Keratinocyte (primary cell): ENCODE results near the gene AOPEP. TPM values are rescaled to one million over a fixed set of nuclear protein-coding genes. Genes with fewer than 3 reads are reported as not detected.

Experiments
- DNase-seq: peaks from one replicate; pipeline ENCODE4 v3.0.0-alpha.2; 2011; ENCODE audit warnings: low read depth, missing footprints, low spot score
- FAIRE-seq: peaks from 2 replicates; lab custom pipeline; 2011; peaks lifted over from hg19 to GRCh38; lab: Jason Lieb, UNC
- H2AFZ ChIP-seq: 2 replicates; pipeline ENCODE4 v1.6.0; 2012; ENCODE audit warnings: low read length, control low read depth, inconsistent platforms; ENCODE audit not compliant: control insufficient read depth
- H3K27ac ChIP-seq: 2 replicates; pipeline ENCODE4 v1.5.1; 2011; ENCODE audit warnings: low read length; ENCODE audit not compliant: control insufficient read depth, insufficient read depth
- H3K27me3 ChIP-seq: 3 replicates; pipeline ENCODE4 v1.6.0; 2011; ENCODE audit warnings: low read length; ENCODE audit not compliant: control insufficient read depth, insufficient read depth; ENCODE audit errors: extremely low read depth
- H3K36me3 ChIP-seq, 2 experiments: 2 replicates in 1 of 2; 3 replicates in 1 of 2; pipeline ENCODE4 v1.5.1; 2011; ENCODE audit warnings: low read length in 2 of 2, mild to moderate bottlenecking in 1 of 2; ENCODE audit not compliant: control insufficient read depth in 2 of 2, insufficient read depth in 2 of 2; ENCODE audit errors: extremely low read depth in 1 of 2
- H3K4me1 ChIP-seq: 3 replicates; pipeline ENCODE4 v1.5.1; 2011; ENCODE audit warnings: low read length; ENCODE audit not compliant: control insufficient read depth, insufficient read depth; ENCODE audit errors: extremely low read depth
- H3K4me2 ChIP-seq: 3 replicates; pipeline ENCODE4 v1.6.0; 2011; ENCODE audit warnings: low read depth, low read length; ENCODE audit not compliant: control insufficient read depth, insufficient read depth; ENCODE audit errors: extremely low read depth
- H3K4me3 ChIP-seq, 3 experiments: fragments of 200-600 bp in 1 of 3; sonication (generic) in 1 of 3; 2 replicates in 2 of 3; 3 replicates in 1 of 3; pipeline ENCODE4 v1.5.1; 2011 to 2016; ENCODE audit warnings: low read length in 3 of 3, mild to moderate bottlenecking in 3 of 3, control low read depth in 2 of 3, inconsistent platforms in 1 of 3, low read depth in 1 of 3, mixed read lengths in 1 of 3, mixed run types in 1 of 3, moderate library complexity in 1 of 3; ENCODE audit not compliant: control insufficient read depth in 2 of 3, insufficient read depth in 2 of 3; ENCODE audit errors: extremely low read depth in 1 of 3
- H3K79me2 ChIP-seq: 2 replicates; pipeline ENCODE4 v1.6.0; 2012; ENCODE audit warnings: low read length; ENCODE audit not compliant: control insufficient read depth, insufficient read depth
- H3K9ac ChIP-seq: 3 replicates; pipeline ENCODE4 v1.6.0; 2011; ENCODE audit warnings: low read length; ENCODE audit not compliant: control insufficient read depth, insufficient read depth; ENCODE audit errors: extremely low read depth
- H3K9me1 ChIP-seq: 3 replicates; pipeline ENCODE4 v1.6.0; 2011; ENCODE audit warnings: low read length; ENCODE audit not compliant: control insufficient read depth, insufficient read depth; ENCODE audit errors: extremely low read depth
- H3K9me3 ChIP-seq: 2 replicates; pipeline ENCODE4 v1.5.1; 2012; ENCODE audit warnings: low read depth, low read length; ENCODE audit not compliant: control insufficient read depth
- H4K20me1 ChIP-seq: 3 replicates; pipeline ENCODE4 v1.6.0; 2011; ENCODE audit warnings: low read length; ENCODE audit not compliant: control insufficient read depth, insufficient read depth; ENCODE audit errors: extremely low read depth
- EZH2 ChIP-seq: IDR thresholded peaks from one replicate; pipeline ENCODE4 v1.6.1; 2012; ENCODE audit warnings: inconsistent platforms, mild to moderate bottlenecking, low read length, moderate library complexity
- dilution Hi-C: fragments of 300-500 bp; cut with MboI; formaldehyde crosslinking; loops from one replicate; pipeline ENCODE4 v1.7.0; 2020; ENCODE audit warnings: low sequenced_read_pairs; ENCODE audit not compliant: extremely low pct_ligation_motif_present
- polyA plus RNA-seq, 5 experiments: library from polyadenylated mRNA; depleted of rRNA in 3 of 5; stranded (reverse) in 3 of 5; stranded (forward) in 1 of 5; unstranded in 1 of 5; fragments of >200 nt; gene quantifications; 1 replicate in 1 of 5; 2 replicates in 3 of 5; 3 replicates in 1 of 5; pipeline versions ENCODE4 v1.2.1 to v1.2.3, GENCODE V29; 2011 to 2012; ENCODE audit warnings: missing spikeins in 2 of 5, low read depth in 1 of 5, low replicate concordance in 1 of 5
- TF ChIP-seq, protein P1 (sequence below), 3 experiments: IDR thresholded peaks in 1 of 3; conservative IDR thresholded peaks in 1 of 3; optimal IDR thresholded peaks in 1 of 3; 2 replicates in 2 of 3; 3 replicates in 1 of 3; pipeline versions ENCODE3 to v1.5.1; 2011; ENCODE audit warnings: low read length in 3 of 3, mild to moderate bottlenecking in 3 of 3, moderate library complexity in 2 of 3, control low read depth in 1 of 3, inconsistent platforms in 1 of 3; ENCODE audit not compliant: insufficient read depth in 2 of 3; ENCODE audit errors: extremely low read depth in 1 of 3

AOPEP gene
- polyA plus RNA-seq, 1 donor (not counting 4 experiments of a cell fraction or from before 2014, with no cell fraction given), result 27.0 TPM

DNA sequence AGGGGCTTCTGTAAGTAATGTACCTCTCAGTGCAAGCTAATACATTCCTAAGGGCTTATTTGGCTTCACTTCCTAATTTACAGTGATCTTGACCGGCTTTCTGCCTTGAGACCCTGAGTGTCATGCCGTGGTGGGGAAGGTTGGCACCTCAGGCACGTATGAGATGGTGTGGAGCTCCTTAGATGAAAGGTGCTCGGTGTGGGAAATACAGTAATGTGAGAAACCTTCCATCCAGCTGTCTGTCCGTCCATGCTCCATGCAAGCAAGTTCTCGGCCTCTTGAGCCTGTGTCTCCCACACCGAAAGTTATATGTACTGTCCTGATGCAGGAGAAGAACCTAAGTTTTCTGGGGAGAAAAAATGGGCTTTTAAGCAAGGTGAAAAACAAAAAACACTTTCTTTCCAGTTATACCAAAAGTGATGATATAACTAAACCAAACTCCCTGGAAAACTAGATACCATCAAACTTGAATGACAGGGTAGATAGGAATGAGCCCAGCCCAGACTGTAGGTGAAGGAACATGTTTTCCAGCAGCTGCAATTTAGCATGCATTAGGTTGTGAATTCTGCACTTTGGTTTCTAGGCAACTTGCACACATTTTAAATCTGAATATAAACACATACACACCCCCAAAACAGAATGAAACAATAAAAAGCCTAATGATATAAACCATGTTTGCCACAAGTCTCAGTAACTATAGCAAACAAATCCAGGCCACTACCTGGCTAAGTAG lies 311.5 kb downstream of the AOPEP start:
- H3K4me2 ChIP-seq, result peak overlapping the region; percentile 87
- dilution Hi-C loops, result no loop called here
- TF ChIP-seq, protein P1, sequence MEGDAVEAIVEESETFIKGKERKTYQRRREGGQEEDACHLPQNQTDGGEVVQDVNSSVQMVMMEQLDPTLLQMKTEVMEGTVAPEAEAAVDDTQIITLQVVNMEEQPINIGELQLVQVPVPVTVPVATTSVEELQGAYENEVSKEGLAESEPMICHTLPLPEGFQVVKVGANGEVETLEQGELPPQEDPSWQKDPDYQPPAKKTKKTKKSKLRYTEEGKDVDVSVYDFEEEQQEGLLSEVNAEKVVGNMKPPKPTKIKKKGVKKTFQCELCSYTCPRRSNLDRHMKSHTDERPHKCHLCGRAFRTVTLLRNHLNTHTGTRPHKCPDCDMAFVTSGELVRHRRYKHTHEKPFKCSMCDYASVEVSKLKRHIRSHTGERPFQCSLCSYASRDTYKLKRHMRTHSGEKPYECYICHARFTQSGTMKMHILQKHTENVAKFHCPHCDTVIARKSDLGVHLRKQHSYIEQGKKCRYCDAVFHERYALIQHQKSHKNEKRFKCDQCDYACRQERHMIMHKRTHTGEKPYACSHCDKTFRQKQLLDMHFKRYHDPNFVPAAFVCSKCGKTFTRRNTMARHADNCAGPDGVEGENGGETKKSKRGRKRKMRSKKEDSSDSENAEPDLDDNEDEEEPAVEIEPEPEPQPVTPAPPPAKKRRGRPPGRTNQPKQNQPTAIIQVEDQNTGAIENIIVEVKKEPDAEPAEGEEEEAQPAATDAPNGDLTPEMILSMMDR (optimal IDR thresholded peaks at IDR 0.05 in 1 of 3, IDR thresholded peaks at IDR 0.05 in 1 of 3, conservative IDR thresholded peaks at IDR 0.05 in 1 of 3; ENCODE audit: extremely low read depth in 1 of 3, insufficient read depth in 2 of 3, low read length in 3 of 3), result no peak
- no peak for TF ChIP-seq EZH2
- H3K27ac ChIP-seq, result peak overlapping the region; percentile 98
- peaks cover 39% of the 10 kb centered on the region for H3K4me1 ChIP-seq
- FAIRE-seq (peak; percentile 92), DNase-seq (no peak)
- no peaks in the 10 kb centered on the region for H3K9me3 ChIP-seq
- H3K9ac ChIP-seq, result peak overlapping the region; percentile 82
- H4K20me1 ChIP-seq, result no peaks in the 10 kb centered on the region
- H3K27me3 ChIP-seq, result no peaks in the 10 kb centered on the region
- H2AFZ ChIP-seq, result no peak overlapping the region
- H3K4me3 ChIP-seq, result peak overlapping the region in 2 of 3 experiments; percentile 28 to 51
- H3K79me2 ChIP-seq, result peaks cover 45% of the 10 kb centered on the region
- no peaks in the 10 kb centered on the region for H3K9me1 ChIP-seq
- H3K36me3 ChIP-seq, result peaks cover 3 to 6% of the 10 kb centered on the region in 2 experiments

DNA sequence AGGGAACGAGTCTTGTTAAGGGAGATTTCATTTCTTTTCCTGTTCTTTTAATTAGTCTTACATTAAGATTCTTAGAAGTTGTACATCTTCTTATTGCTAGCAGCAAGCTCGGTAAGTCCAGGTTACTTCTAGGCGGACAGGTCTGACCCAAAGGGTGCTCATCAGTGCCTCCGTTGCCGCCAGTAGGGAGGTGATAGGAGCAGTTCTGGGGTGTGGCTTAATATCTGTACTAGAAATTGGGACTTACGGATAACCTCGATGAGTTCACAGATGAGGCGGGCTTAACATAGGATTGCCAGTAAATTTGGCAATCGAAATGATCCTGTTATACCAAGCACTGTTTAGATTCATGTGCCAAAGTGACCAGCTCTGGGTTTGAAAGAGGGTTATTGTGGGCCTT lies 312.2 kb downstream of the AOPEP start:
- H4K20me1 ChIP-seq, result no peaks in the 10 kb centered on the region
- dilution Hi-C loops, result no loop called here
- no peaks in the 10 kb centered on the region for H3K27me3 ChIP-seq
- H3K4me2 ChIP-seq, result peak overlapping the region; percentile 87
- peak overlapping the region in 2 of 3 experiments; percentile 16 to 37 for H3K4me3 ChIP-seq
- H3K9me1 ChIP-seq, result no peaks in the 10 kb centered on the region
- H2AFZ ChIP-seq, result no peak overlapping the region
- H3K79me2 ChIP-seq, result peaks cover 39% of the 10 kb centered on the region
- DNase-seq (no peak), FAIRE-seq (no peak)
- H3K36me3 ChIP-seq, result peaks cover 3 to 8% of the 10 kb centered on the region in 2 experiments
- peaks cover 39% of the 10 kb centered on the region for H3K4me1 ChIP-seq
- H3K27ac ChIP-seq, result peak overlapping the region; percentile 98
- peak overlapping the region; percentile 82 for H3K9ac ChIP-seq
- TF ChIP-seq, protein P1 (optimal IDR thresholded peaks at IDR 0.05 in 1 of 3, IDR thresholded peaks at IDR 0.05 in 1 of 3, conservative IDR thresholded peaks at IDR 0.05 in 1 of 3; ENCODE audit: extremely low read depth in 1 of 3, insufficient read depth in 2 of 3, low read length in 3 of 3), result no peak
- TF ChIP-seq EZH2, result no peak
- H3K9me3 ChIP-seq, result no peaks in the 10 kb centered on the region
